Lung (tissue), 12 donors: ENCODE data around the gene BRD7. TPM values are rescaled to one million over a fixed set of nuclear protein-coding genes. Genes with fewer than 3 reads are reported as not detected.

ENCODE experiments used
- ATAC-seq: fragments of 200-7000 bp; cut with Tn5 transposase; one replicate; pipeline ENCODE4 v1.9.1; 2020; ENCODE audit warnings: moderate number of reproducible peaks; ENCODE audit not compliant: insufficient read depth, low FRiP score
- DNase-seq, 3 donors: peaks; one replicate each; pipeline ENCODE4 v3.0.0-alpha.2; 2013 to 2017
- H3K27ac ChIP-seq, 2 donors: one replicate each; pipeline ENCODE4 v1.5.1; 2013; ENCODE audit warnings: mild to moderate bottlenecking in 2 of 2, moderate library complexity in 2 of 2, control low read depth in 1 of 2, inconsistent platforms in 1 of 2, low read depth in 1 of 2, low read length in 1 of 2
- H3K27me3 ChIP-seq, 3 donors: one replicate each; pipeline ENCODE4 v1.5.1; 2013; ENCODE audit warnings: low read length in 2 of 3; ENCODE audit not compliant: control insufficient read depth in 3 of 3, insufficient read depth in 3 of 3
- H3K36me3 ChIP-seq, 4 donors: one replicate each; pipeline ENCODE4 v1.5.1; 2013; ENCODE audit warnings: low read length in 4 of 4, mild to moderate bottlenecking in 1 of 4, moderate library complexity in 1 of 4; ENCODE audit not compliant: control insufficient read depth in 4 of 4, insufficient read depth in 4 of 4
- H3K4me1 ChIP-seq, 5 donors: one replicate each; pipeline ENCODE4 v1.5.1; 2013; ENCODE audit warnings: low read length in 5 of 5, mild to moderate bottlenecking in 2 of 5, moderate library complexity in 1 of 5; ENCODE audit not compliant: control insufficient read depth in 5 of 5, insufficient read depth in 5 of 5
- H3K4me3 ChIP-seq: one replicate; pipeline ENCODE4 v1.5.1; 2013; ENCODE audit warnings: mild to moderate bottlenecking, control low read depth, moderate library complexity
- H3K9ac ChIP-seq, 2 donors: one replicate each; pipeline ENCODE4 v1.5.1; 2013; ENCODE audit warnings: low read length in 2 of 2, control low read depth in 1 of 2; ENCODE audit not compliant: insufficient read depth in 1 of 2
- H3K9me3 ChIP-seq, 4 donors: one replicate each; pipeline ENCODE4 v1.5.1; 2013; ENCODE audit warnings: low read length in 3 of 4, mild to moderate bottlenecking in 1 of 4, moderate library complexity in 1 of 4; ENCODE audit not compliant: control insufficient read depth in 4 of 4, insufficient read depth in 3 of 4
- WGBS, 2 donors: extraction: QIAGEN DNeasy Blood & Tissue Kit; methylation state at CpG; one replicate each; pipeline ENCODE4 v1.1.7; 2013; 5-methylcytosine and 5-hydroxymethylcytosine counted together
- polyA plus RNA-seq, 2 donors: library from polyadenylated mRNA; stranded (reverse); fragments of 200-250 nt; gene quantifications; one replicate each; pipeline ENCODE4 v1.2.1, GENCODE V29; 2013
- total RNA-seq, 2 donors: library from RNA; depleted of rRNA in 1 of 2; stranded (reverse); fragments of >200 nt in 1 of 2; gene quantifications; one replicate each; pipeline ENCODE4 v1.2.1, GENCODE V29; 2014 to 2021
- TF ChIP-seq, protein P1 (sequence below): IDR thresholded peaks from 2 replicates; pipeline ENCODE4 v1.5.1; 2012; ENCODE audit warnings: mild to moderate bottlenecking; ENCODE audit errors: control extremely low read depth, extremely low read depth
- donor health status: control.
- donor health status: control.
- donor health status: Bipolar disorder and iron deficiency.
- donor health status: healthy.
- donor health status: DM: yes; HTN: yes; CAD: no.

The BRD7 gene
- total and polyA plus RNA-seq, 4 donors: 33.9 to 54.6 (median 53.5) TPM

DNA sequence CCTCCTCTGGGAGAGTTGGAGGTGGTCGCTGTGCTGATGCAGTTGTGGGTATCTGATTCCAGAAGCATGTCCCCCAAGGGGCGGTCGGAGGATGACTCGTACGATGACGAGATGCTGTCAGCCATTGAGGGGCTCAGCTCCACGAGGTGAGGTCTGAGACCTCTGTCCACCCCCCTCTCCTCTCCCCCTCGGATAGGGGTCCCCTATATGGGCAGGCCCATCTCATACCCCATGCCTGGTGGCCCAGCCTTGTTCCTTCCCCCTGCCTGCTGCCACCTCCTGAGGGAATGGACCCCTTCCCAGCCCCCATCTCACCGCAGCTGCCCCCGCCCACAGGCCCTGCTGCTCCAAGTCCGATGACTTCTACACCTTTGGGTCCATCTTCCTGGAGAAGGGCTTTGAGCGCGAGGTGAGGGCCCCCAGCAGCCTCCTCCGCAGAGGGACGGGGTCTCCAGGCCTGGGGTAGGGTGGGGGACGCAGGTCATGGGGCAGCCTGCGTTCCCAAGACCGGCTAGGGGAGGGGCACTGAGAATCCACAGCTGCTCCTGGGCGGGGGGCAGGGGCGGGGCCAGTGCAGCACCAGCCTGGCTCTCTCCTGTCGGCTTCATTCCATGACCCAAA is 63.2 kb downstream of the BRD7 start:
- Histone ChIP-seq H3K4me1 (peaks cover 0 to 18% (median 3%) of the 10 kb centered on the region in 5 donors), H3K36me3 (peaks cover 0 to 29% (median 0%) of the 10 kb centered on the region in 4 donors), H3K4me3 (no peak overlapping the region), H3K9me3 (no peaks in the 10 kb centered on the region), H3K27me3 (no peaks in the 10 kb centered on the region), H3K9ac (no peak overlapping the region), H3K27ac (no peak overlapping the region)
- TF ChIP-seq, protein P1, sequence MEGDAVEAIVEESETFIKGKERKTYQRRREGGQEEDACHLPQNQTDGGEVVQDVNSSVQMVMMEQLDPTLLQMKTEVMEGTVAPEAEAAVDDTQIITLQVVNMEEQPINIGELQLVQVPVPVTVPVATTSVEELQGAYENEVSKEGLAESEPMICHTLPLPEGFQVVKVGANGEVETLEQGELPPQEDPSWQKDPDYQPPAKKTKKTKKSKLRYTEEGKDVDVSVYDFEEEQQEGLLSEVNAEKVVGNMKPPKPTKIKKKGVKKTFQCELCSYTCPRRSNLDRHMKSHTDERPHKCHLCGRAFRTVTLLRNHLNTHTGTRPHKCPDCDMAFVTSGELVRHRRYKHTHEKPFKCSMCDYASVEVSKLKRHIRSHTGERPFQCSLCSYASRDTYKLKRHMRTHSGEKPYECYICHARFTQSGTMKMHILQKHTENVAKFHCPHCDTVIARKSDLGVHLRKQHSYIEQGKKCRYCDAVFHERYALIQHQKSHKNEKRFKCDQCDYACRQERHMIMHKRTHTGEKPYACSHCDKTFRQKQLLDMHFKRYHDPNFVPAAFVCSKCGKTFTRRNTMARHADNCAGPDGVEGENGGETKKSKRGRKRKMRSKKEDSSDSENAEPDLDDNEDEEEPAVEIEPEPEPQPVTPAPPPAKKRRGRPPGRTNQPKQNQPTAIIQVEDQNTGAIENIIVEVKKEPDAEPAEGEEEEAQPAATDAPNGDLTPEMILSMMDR: no peak
- no peak for DNase-seq
- 92 to 95% methylated on average over 21 of the region's 21 CpGs for WGBS, 2 donors
- ATAC-seq: no peak

DNA sequence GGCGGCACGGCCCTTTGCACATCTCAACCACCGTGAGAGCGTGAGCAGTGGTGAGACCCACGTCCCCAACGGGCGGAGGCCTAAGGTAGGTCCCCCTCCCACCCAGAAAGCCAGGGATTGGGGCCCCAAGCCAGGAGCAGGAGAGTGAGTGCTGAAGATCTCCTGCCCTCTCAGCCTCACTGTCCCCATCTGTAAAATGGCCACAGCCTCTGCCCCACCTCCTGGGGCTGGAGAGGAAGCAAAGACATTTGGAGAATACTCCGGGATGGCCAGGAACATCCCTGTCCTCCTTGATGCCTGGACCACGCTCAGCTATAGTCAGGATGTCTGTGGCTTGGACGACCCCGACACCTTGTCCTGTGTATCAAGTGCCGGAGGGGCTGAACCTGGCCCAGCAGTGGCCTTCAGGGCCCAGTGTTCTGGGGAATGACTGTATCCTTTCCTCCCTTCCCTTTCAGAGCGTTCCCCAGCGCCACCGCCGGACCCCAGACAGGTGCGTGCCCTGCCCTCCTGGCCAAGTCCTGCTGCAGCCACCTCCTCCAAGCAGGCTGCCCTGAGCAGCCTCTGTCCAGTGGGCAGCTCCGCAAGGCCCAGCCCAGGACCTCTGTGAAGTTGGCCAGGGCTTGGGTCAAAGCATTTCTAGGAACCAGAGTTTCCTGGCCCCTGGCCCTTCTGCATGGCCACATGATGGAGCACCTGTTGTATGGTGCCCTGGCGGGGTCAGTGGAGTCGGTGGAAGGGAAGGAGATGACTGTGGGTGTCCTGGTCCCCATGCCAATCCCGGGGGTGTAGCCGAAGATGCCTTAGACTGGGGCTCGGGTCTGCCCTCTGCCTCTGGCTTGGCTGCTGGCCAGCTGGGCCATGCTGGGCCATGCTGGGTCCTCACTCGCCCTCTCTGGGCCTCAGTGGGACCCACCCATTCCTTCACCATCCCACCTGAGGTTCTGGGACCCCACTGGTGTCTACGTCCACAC is 64.0 kb downstream of the BRD7 start:
- TF ChIP-seq, protein P1: no peak
- DNase-seq (no peak), ATAC-seq (no peak)
- 91 to 97% methylated on average over 22 to 25 of the region's 25 CpGs for WGBS, 2 donors
- Histone ChIP-seq H3K27me3 (no peaks in the 10 kb centered on the region), H3K9ac (no peak overlapping the region), H3K4me1 (peaks cover 0 to 18% (median 3%) of the 10 kb centered on the region in 5 donors), H3K36me3 (peaks cover 0 to 32% (median 0%) of the 10 kb centered on the region in 4 donors), H3K4me3 (no peak overlapping the region), H3K27ac (peak overlapping the region in 1 of 2 donors; percentile 41), H3K9me3 (no peaks in the 10 kb centered on the region)

DNA sequence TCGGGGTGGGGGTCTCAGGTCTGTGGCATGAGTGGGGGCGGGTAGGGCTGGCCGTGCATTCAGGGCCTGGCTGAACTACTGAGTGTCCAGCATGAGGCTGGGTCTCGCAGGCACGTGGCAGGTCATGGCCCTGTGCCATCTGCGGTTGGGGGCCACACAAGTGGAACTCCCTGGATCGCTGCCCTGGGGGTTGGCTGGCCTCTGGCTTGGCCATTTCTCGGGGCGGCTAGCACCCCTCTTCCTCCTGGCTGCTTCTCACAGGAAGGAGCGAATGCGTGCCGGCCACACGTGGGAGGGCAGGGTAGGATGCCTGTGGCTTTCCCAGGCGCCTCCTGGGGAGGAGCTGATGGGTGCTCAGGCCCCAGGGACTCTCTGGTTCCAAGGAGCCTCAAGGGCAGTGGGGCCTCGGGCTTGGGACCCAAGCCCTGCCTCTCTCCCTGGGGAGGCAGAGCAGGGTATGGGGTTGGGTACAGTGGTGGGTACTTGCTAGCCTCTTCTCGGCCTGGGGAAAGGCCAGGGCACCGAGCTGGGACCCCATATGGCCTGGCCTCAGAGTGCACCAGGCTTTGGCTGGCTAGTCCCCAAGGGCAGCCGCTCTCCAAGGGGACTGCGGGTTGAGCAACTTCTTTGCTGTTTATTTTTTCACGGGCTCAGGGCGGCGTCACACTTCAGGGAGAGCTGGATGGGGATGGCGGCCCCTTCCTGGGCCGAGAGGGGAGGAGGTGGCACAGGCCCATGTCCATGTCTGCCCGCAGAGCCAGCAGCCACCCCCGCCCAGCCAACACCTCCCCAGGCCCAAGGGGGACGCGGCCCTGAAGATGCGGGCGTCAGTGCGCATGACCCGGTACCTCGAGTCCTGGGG is 65.0 kb downstream of the BRD7 start:
- DNase-seq: peak; percentile 46 to 66 (median 60)
- Histone ChIP-seq H3K4me1 (peaks cover 0 to 18% (median 3%) of the 10 kb centered on the region in 5 donors), H3K27me3 (no peaks in the 10 kb centered on the region), H3K36me3 (peaks cover 0 to 38% (median 0%) of the 10 kb centered on the region in 4 donors), H3K9ac (no peak overlapping the region), H3K4me3 (no peak overlapping the region), H3K9me3 (no peaks in the 10 kb centered on the region), H3K27ac (peak overlapping the region in 1 of 2 donors; percentile 41)
- ATAC-seq: peak; percentile 15
- 62 to 82% methylated on average over 30 to 33 of the region's 33 CpGs for WGBS, 2 donors
- TF ChIP-seq, protein P1: no peak
